Right ventricle myocardium inferior (tissue), 1 donor: Measurements from ENCODE around the gene SERP2. TPM values are rescaled to one million over a fixed set of nuclear protein-coding genes. Genes with fewer than 3 reads are reported as not detected.
A peak's percentile ranks its signal among the peaks of the same experiment; 100 is the strongest.

Experiments
- ATAC-seq: fragments of 200-7000 bp; cut with Tn5 transposase; one replicate; pipeline ENCODE4 v1.9.1; 2020; ENCODE audit warnings: mild to moderate bottlenecking, moderate library complexity
- DNase-seq: peaks from one replicate; pipeline ENCODE4 v3.0.0; 2021; ENCODE audit errors: missing footprints
- intact Hi-C: fragments of 100-400 bp; cut with DNase I; formaldehyde crosslinking; loops from one replicate; pipeline ENCODE4 v1.11.0; 2022
- total RNA-seq: library from RNA; stranded (reverse); fragmentation: NEBNext Ultra II Directional; extraction: Animal tissue kit (Norgen Biotek cat#: 25700); gene quantifications from one replicate; pipeline ENCODE4 v1.2.1, GENCODE V29; 2021
- donor health status: DM: no; HTN: yes; CAD: no; lungs with severe emphysema.

SERP2 gene
- total RNA-seq, 1 donor from 2014 or later: 15.7 TPM

DNA sequence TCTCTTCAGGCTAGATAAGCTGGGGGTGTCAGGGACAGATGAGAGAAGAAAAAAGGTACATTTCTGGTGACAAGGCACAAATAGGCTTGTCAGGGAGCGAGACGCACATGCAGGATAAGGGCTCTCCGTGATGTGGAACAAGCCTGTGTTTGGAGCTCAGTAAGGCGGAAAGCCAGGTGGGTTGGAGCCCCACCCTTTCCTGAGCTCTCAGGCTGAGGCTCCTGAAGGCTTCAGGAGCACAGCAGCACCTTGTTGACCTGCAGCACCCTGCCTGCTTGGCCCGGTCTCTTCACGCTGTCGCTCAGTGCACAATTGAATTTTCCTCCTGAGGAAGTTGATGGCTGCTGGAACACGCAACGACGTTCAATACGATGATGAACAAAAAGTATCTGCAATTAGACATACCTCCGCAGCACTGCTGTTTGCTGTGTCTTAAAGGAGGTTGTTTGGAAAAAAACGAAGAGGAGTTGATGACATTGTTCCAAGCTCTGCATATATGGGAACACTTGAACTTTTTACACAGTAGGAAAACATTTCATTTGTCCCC lies 29.3 kb downstream of the SERP2 start:
- ATAC-seq: no peak
- DNase-seq: no peak
- intact Hi-C loops: no loop called here

DNA sequence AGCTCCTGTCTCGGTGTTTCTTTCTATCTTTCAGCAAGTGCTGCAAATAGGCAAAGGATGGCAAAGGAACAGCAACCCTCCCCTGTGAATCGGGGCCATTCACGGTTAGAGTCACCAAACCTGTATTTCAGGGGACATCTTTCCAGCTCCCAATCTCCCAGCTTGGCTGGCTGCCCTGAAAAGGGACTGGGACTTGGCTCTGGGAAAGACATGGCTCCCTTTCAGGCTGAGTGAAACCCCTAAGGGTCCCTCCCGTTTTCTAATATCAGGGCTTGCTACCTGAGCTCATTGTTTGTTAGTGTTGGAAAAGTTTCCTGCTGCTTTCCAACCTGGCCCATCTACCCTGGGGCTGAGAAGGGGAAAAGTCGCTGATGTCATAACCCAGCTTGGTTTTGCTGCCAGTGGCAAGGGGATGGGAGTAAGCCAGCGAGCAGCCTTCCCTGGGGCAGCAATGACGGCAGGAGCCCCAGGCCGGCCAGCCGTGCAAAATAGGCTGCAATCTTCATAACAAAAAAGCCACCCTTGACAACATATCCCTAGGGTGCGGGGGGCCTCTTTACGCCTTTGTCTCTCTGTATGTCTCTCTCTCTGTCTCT lies 29.9 kb downstream of the SERP2 start:
- ATAC-seq (no peak), DNase-seq (no peak)
- intact Hi-C loops: no loop called here

DNA sequence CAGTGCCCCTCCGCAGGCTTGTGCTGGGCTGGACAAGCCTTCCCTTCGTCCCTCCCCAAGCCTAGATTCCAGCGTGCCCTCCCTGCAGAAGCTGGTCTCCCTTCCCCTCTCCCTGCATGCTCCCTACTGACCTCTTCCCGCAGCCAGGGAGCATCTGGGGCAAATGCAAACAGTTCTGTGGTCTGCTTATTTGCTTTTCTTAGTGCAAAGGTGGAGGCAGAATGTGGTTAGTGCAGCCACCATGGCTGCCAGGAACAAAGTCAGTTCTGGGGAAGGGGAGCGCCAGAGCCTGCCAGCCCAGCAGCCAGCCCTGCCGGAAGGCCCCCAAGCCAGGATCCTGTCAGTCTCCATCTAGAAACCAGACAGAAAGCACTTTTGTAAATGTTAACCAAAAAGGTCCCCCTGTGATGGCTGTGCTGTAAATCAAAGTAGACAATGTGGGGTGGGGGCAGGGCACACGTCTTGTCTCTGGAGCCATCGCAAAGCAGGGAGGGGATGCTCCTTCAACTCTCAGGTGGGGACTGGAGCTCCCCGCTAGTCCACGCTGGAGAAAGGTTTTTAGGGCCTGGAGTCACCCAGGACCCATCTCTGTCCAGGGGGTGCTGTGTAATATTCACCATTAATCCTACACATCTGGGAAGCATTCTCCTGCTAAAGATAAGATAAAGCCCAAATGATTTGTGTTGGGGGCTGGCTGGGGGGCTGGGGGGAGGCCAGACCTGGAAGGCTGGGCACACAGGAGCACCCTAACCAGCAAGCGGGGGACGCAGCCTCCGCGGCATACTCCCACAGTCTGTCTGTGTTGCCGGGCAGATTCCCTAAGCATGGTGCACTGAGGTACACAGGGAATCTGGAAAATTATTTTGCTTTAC lies 30.9 kb downstream of the SERP2 start:
- DNase-seq: no peak
- intact Hi-C loops: no loop called here
- no peak for ATAC-seq

GRCh38 chr13:44406617-44407016 lies 33.0 kb downstream of the SERP2 start:
- ATAC-seq (no peak), DNase-seq (no peak)
- intact Hi-C loops: no loop called here

- intact Hi-C loops: no loop called here
- DNase-seq (no peak), ATAC-seq (no peak)
Observed at GRCh38 chr13:44407379-44407778, 33.8 kb downstream of the SERP2 start.

DNA sequence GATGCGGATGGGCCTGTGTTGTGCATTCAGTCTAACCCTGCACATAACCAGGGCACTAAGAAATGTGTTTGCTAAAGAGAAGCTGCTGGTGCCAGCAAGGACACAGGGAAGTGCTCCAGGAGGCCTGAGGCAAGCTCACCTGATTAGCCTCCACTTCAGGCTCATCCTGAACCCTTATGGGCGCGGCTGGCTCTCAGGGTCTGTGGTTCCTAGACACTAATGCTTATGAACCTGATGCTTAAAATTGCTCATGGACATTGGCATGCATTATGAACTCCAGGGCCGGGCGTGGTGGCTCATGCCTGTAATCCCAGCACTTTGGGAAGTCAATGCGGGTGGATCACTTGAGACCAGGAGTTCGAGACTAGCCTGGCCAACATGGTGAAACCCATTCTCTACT lies 34.3 kb downstream of the SERP2 start:
- intact Hi-C loops: no loop called here
- ATAC-seq (no peak), DNase-seq (no peak)

GRCh38 chr13:44409595-44409994 lies 36.0 kb downstream of the SERP2 start:
- ATAC-seq (no peak), DNase-seq (no peak)
- intact Hi-C loops: no loop called here

GRCh38 chr13:44410328-44410859 lies 36.8 kb downstream of the SERP2 start:
- DNase-seq: no peak
- intact Hi-C loops: no loop called here
- no peak for ATAC-seq

GRCh38 chr13:44411841-44412240 lies 38.2 kb downstream of the SERP2 start:
- no peak for ATAC-seq
- intact Hi-C loops: no loop called here

GRCh38 chr13:44412346-44412935 lies 38.8 kb downstream of the SERP2 start:
- DNase-seq (no peak), ATAC-seq (peak; percentile 34)
- intact Hi-C loops: no loop called here

More at GRCh38 chr13:44411841-44412240, 38.2 kb downstream of the SERP2 start:
- no peak for DNase-seq

DNA sequence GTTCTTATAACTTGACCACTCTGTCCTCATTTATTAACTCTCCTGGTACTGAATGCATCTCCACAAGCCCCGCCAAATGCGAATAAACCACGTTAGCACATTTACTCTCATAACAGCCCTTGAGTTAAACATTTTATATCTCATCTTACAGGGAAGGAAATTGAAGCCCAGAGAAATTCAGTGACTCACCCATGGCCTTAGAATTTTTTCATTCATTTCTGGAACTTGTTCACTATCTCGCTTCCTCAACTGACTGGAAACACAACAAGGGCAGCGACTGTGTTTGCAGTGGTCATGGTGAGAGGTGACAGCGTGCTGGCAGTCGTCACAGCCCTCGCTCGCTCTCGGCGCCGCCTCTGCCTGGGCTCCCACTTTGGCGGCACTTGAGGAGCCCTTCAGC lies 39.5 kb downstream of the SERP2 start:
- no peak for ATAC-seq
- intact Hi-C loops: no loop called here

DNA sequence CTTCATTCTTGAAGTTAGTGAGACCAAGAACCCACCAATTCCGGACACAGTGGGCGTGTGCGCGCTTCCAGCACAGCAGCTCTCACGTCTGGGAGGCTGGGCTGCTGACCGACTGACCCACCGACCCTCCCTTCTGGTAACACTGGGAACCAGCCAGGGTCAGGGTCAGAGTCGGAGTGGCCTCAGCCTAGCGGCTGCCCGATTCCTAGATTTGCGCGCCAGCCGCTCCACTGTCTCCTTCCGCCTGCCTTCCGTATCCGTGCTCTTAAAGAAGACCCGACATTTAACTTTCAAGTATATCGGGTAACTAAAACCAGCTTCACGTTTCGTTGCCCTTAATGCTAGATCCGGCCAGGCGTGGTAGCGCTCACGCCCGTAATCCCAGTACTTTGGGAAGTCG lies 41.1 kb downstream of the SERP2 start:
- intact Hi-C loops: no loop called here
- ATAC-seq (no peak), DNase-seq (no peak)

More for the DNA sequence above, 39.5 kb downstream of the SERP2 start:
- no peak for DNase-seq

DNA sequence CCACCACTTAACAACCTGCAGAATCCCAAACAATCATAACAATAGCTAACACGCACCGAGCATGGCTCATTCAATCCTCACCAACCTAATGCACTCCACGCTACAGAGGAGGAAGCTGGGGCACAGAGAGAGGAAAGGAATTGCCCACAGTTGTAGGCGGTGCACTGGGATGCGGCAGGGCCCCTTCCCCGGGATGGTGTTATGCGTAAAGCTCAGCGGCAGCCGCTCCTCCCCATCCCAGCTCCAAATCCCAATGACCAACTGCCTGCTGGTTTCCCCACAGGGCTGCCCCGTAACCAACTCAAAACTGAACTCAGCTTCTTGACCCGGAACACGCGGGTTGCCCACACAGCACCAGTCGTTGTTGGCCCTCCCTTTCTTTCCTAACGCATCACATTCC lies 42.2 kb downstream of the SERP2 start:
- no peak for ATAC-seq
- DNase-seq: no peak
- intact Hi-C loops: no loop called here

DNA sequence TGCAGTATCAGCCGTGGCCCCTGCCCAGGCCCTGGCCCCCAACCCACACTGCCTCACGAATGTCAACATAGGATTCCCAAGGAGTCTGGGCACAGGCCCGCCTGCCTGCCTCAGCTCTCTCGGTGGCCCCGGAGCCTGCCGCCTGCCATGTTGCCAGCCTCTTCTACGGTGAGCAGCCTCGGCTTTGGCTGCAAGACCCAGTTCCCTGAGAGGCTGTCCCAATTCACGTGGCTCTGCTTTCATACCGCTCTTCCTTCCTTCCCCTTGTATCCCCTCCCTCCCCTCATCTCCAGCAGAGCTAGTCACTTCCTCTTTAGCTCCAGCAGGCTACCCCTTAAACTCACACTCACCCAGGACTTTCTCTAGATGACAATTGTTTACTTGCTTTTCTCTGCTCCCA lies 42.7 kb downstream of the SERP2 start:
- ATAC-seq: no peak
- no peak for DNase-seq
- intact Hi-C loops: no loop called here

- intact Hi-C loops: no loop called here
- ATAC-seq (no peak), DNase-seq (no peak)
Observed at GRCh38 chr13:44416744-44417143, 43.1 kb downstream of the SERP2 start.

DNA sequence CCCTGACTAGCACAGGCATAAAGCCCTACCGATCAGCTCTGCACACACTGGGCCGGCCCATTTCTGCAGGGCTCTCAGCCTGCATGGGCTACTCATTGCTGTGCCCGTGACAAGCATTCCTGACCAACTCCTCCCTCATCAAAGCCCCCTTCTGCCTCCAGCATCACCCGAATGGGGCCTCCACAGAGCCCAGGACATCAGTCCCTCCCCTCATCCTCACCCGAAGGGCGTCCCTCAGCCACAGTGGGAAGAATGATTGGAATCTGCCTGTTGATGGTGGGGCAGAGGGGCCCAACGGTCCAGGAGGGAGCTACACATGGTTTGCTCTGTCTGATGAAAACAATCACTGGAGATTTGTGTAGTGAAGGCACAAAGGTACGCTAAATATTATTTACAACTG lies 43.8 kb downstream of the SERP2 start:
- ATAC-seq: no peak
- no peak for DNase-seq
- intact Hi-C loops: no loop called here

DNA sequence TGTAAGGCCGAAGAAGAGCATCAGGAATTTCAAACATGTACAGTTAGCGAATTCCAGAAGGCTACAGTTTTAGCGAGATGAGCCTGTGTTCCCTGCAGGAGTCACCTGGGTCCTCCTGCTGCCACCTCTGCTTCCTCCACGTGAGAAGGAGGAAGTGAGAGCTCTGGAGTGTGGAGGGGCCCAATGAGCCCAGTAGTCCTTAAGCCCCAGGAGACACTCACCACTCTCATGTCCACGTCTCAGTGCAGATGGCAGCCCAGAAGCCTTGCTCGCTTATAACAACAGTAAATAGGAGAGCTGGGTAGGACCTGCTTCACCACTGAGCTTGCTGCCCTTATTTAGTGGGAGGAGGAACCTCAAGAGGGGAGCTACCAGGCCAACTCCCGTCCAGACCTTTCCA lies 44.3 kb downstream of the SERP2 start:
- intact Hi-C loops: no loop called here
- DNase-seq (no peak), ATAC-seq (no peak)

GRCh38 chr13:44420376-44421220 lies 47.0 kb downstream of the SERP2 start:
- DNase-seq (no peak), ATAC-seq (no peak)
- intact Hi-C loops: no loop called here
